GM19025 (cell line): Measurements from ENCODE around the gene EPHB2.
"Not testable (repeated sequence)": the region's sequence is repeated elsewhere in the genome, so short reads cannot be mapped to it uniquely, and the experiment has no call there.

Experiments used
- ATAC-seq: cut with Tn5 transposase; IDR thresholded peaks from one replicate; pipeline ENCODE4 v1.9.1; 2021; ENCODE audit warnings: mild to moderate bottlenecking, low read depth, moderate library complexity; ENCODE audit not compliant: unreplicated experiment

The EPHB2 gene

DNA sequence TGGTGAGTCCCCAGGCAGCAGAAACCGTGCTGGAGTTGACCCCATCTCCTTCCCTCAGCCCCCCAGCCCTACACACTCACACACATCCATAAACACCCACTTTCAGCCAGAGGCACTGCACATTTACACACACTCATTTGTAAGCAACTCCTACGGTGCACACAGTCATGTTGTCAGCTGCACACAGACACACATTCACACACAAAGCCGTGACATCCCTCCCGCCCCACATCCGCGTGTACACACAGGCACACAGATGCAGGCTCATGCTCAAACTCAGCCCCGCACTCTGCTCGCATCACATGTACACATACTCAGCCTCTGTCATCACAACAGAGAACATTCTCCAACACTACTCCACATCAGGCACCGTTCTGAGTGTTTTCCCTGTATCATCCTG, 214.5 kb downstream of the EPHB2 start:
- no peak for ATAC-seq

DNA sequence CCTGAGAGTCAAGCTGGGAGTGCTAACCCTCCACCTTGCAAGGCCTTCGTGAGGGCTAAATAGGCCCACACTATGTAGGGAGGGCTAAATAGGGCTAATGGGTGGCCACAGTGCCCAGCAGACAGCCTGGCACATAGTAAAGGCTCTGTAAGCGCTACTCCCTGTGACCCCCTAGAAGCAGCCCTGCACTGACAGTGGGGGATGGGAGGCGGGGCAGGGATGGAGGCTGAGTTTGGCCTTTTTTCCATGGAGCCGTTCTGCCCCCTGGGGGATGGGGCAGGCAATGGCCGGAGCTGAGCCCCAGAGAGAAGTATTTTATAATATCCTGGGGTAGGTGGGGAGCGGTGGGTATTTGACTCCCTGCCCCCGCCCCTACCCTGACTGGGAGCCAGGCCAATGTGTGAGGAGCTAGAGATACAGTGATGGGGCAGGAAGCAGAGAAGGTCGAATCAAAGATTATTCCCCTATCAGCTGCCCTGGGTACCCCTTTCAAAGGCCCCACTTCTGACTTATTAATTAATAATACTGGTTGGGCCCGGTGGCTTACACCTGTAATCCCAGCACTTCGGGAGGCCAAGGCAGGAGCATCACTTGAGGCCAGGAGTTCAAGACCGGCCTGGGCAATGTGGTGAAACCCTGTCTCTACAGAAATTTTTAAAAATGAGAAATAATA, 219.7 kb downstream of the EPHB2 start:
- ATAC-seq = no peak

DNA sequence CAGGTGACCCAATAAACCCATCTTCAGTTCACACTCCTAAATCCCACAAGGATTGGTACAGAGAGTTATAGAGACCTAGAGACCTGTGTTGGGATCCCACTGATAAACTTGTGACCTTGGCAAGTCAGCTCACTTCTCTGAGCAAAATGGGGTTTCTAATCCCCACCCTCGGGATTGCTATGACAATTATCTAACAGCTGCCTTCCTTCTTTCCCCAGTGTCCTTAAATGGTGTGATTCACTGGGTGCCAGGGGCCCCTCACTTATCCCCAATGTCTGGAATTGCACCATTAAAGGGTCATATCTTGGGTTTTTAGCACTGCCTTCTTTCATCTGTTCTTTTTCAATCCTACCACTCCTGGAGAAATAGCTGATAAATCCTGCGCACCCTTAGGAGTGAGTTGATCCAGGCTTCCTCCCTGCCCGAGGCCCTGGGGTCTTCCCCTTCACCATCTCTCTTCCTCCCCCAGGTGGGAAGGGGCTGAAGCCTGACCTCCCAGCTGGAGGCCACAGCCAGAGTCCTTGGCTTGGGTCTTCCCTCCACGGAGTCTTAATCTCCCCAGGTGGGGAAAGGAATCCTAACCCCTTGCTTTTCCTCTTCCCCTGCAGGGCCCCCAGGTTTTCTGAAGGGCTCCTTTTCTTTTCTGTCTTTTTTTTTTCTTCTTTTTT, 222.3 kb downstream of the EPHB2 start:
- ATAC-seq = no peak

DNA sequence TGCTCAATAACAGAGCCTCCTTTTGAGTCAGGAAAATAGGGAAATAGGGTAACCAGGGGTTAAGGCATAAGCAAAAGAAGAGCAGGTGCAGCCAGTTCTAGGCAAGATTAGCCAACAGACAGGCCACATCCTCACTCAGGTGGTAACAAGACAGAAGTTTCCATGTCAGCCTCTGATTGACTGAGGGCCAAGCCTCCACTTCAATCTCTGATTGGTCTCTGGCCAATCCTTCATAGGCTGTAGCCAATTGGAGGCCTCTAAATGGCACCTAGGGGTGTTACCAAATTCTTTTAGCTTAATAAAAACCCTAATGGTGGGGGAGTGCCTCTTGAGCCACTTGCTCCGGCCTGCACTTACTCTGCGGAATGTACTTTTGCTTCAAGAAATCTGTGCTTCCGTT, 224.8 kb downstream of the EPHB2 start:
- ATAC-seq = no peak

DNA sequence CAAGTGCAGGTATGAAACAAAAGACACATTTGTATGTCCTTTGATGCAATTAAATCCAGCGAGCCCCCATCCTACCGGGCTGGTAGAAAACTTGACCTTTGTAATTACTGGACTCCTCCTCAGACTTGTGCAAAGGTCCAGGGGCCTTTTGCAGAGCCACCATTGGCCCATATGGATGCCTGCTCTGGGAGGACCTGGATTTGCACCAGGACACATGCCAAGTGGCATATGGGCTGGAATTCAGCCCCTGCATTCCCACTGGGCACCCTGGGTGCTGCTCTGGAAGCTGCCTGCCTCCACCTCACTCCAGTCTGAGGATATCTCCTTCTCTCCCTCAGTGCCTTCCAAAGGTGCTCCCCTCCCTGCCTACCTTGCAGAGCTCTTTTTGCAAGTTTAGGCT, 226.0 kb downstream of the EPHB2 start:
- ATAC-seq = no peak

DNA sequence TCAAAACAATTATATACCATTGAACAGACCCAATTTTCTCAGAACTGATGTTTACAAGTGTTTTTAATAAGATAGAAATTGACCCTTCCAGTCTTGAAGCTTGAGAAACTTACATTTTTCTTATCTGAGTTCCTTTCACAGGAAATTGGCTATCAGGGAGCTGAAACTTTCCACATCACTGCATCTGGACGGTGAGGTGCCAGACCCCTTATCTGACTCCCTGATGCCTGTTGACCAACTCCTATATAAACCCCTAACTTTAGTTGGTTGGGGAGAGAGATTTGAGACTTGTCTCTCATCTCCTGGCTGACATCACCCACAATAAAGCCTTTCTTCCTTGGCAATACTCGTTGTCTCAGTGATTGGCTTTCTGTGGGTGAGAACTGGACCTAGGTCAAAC, 230.6 kb downstream of the EPHB2 start:
- no peak for ATAC-seq

DNA sequence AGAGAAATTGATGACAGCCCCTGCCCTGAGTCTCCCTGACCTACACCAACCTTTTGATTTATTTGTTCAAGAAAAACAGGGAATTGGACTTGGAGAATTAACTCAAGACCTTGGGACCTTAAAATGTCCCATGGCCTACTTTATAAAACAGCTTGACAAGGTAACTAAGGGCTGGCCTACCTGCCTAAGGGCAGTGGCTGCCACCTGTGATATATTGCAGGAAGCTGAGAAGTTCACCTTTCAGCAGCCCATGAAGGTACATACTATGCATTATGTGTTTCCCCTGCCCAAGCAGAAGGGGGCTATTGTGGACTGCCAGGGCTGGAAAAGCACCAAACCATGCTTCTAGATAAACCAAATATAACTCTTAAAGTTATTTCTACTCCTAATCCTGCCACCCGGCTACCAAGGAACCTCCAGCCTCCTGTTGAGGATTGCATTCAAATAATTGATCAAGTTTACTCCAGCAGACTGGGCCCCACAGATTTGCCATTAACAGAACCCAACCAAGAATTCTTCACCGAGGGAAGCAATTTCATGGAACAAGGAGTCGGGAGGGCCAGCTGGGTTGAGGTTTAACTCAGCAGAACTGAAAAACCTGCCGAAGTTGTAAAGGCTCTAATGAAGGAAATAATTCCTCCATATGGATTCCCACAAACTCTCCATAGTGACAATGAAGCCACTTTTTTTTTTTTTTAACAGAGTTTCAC, 233.9 kb downstream of the EPHB2 start:
- no peak for ATAC-seq

DNA sequence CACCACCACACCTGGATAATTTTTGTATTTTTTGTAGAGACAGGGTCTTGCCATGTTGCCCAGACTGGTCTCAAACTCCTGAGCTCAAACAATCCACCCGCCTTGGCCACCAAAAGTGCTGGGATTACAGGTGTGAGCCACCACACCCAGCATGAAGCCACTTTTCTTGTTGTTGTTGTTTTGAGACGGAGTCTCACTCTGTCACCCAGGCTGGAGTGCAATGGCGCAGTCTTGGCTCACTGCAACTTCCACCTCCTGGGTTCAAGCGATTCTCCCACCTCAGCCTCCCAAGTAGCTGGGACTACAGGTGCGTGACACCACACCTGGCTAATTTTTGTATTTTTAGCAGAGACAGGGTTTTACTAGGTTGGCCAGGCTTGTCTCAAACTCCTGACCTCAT, 234.5 kb downstream of the EPHB2 start:
- ATAC-seq = not testable (repeated sequence)

DNA sequence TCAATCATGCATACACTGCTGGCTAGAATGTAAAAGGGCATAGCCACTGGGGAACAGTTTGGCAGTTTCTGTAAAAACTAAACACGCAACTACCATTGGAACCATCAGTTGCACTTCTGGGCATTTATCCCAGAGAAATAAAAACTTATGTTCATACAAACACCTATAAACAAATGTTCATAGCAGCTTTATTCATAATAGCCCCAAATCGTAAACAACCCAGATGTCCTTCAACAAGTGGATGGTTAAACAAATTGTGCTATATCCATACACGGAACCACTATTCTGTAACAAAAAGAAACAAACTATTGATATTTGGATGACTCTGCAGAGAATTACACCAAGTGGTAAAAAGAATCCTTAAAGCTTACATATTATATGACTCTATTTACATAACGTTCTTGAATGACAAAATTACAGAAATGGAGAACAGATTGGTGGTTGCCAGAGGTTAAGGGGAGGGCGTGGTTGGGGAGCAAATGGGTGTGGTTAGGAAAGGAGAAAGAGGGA, 239.2 kb downstream of the EPHB2 start:
- no peak for ATAC-seq

DNA sequence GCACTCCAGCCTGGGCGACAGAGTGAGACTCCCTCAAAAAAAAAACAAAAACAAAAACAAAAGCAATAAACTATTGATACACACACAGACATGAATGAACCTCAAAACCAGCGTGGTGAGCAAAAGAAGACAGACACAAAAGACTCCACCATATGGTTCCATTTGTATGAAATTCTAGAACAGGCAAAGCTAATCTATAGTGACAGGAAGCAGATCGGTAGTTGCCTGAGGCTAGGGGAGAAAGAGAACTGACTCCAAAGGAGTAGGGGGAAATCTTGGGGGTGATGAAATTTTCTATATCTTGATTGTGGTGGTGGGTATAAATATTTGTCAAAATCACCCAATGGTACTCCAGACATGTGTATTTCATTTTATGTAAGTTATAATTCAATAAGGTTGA, 241.2 kb downstream of the EPHB2 start:
- no peak for ATAC-seq

DNA sequence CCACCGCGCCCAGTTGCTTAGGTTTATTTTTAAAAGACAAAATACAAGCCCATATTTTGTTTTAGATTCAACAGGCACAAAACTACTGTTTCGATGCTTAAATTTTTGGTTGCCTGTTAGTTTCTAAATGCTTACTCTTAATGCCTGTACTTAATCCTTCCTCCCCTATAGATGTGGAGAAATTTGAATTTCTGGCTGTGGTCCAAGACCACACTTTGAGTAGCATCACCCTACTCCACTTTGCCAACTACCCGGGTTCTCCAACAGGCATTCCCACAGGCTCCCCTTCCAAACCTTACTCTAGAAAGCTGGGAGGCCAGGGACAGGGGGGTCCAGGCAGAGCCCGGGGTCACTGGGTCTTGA, 242.0 kb downstream of the EPHB2 start:
- no peak for ATAC-seq

DNA sequence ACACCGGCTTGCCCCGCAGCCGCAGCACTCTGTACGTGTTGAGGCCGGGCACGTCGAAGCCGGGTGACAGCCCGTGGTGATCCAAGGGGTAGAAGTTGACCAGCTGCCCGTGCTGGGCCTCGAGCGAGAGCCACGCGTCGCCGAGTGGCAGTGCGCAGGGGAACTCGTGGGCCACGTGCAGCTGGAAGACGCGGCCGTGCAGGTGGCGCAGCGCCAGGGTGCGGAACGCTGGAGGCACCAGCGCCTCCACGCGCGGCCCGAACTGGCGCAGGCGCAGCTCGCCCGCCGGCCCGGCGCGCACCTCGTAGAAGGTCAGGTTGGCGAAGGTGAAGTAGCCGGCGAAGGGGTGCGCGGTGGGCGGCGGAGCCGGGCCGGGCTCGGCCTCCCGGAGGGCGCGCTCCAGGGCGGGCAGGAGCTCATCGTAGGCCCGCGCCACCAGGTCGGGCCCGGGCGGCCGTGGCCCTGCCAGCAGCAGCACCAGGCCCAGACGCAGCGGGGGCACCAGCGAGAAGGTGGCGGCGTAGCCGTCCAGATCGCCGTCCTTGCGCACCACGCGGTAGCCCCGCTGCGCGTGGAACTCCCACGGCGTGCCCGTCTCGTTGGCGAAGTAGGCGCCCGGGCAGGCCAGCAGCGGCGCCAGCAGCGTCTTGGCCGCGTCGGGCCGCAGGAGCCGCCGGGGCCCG, 242.6 kb downstream of the EPHB2 start:
- no peak for ATAC-seq

DNA sequence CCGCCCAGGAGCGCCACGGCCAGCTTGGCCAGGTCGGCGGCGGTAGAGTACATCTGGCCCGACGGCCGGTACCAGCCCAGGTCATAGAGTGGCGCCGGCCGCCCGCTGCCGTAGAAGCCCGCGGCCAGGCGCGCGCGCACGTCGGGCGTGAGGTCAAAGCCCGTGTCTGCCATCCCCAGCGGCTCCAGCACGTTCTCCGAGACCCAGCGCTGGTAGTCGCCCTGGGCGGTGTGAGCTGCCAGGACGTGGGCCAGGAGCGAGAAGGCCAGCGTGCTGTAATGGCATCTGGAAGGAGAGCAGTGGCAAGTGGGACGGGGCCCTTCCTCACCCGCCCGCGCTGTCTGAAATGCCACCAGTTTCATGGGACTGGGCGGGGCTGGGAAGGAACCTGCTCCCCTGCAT, 243.1 kb downstream of the EPHB2 start:
- ATAC-seq = no peak

DNA sequence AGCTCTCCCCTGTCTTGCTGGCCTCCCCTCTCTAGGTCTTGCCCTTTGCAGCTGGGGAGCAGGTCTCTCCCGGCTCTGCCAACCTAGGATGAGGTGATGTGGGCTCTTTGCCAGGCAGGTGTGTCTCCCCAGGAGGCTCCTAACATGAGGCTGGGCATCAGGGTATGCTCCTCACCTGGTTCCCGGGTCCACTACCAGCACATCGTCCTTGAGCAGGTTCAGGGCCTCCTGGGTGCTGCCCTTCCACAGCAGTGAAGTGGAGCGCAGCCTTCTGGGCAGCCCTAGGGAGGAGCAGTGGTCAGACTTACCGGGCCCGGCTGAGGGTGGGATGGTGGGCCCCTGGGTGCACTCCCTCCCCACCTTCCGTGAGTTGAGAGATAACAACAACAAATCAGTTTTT, 244.5 kb downstream of the EPHB2 start:
- ATAC-seq = no peak

DNA sequence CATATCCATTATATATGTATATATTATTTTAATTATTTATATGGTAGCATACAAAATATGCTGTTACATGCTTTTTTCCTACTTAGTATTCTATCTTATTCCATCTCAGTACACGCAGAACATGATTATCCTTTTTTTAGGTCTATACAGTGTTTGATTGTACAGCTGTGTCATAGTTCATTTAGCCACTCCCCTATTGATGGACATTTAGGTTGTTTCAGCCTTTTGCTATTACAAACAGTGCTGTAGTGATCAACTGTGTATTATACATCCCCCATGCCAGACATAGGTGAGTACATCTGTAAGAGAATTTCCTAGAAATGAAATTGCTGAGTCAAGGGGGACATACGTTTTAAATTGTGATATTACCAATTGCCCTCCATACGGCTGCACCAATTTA, 246.4 kb downstream of the EPHB2 start:
- no peak for ATAC-seq

DNA sequence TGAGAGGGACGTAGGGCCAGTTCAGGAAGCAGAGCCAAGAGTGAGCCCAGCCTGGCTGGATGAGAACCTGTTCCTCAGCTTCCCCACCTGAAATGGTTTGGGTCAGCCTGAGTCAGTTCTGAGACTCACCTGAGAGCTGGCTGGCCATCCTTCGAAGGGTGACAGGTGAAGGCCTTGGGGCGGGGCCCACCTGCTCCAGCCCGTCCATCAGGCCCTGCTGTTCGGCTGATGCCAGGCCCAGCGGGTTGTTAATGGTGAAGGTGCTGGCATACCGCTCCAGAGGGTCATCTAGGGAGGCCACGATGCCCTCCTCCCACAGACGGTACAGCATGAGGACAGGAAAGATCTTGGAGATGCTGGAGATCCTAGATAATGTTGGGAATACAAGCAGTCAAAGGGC, 247.9 kb downstream of the EPHB2 start:
- no peak for ATAC-seq

DNA sequence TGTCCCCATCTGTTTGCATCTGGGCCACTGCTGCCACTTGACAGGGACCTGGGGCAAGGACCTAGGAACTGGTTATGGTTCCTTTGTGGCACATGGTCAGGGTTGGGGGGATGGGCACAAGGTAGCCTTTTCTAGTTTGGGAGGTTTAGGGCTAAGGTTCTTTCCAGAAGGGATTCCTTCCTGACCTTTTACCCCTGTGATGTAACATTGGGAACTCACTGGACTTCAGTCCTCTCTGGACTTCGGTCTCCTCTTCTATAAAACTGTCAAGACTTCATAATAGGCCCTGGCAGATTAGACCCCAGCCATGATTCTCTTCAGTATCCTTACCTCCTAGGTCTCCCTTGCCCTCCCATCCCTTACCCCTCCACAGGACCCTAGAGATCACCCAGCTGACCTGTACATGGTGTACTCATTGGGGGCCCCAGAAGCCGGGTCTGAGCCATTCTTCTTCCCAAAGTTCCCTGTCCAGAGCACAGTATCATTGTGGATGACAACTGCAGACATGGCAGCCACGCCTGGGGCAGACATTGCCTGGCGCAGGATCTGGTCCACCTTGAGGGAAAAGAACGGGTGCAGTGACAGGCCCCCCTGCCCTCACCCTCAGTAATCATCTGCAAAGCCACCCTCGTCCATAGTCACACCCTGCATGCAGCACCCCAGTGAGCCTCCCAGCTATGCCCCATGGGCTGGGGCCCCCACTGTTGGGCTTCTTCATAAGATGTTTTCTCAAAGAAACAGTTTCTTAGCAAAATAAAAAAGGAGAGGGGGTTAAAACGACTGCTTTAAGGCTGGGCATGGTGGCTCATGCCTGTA, 249.1 kb downstream of the EPHB2 start:
- ATAC-seq = no peak

DNA sequence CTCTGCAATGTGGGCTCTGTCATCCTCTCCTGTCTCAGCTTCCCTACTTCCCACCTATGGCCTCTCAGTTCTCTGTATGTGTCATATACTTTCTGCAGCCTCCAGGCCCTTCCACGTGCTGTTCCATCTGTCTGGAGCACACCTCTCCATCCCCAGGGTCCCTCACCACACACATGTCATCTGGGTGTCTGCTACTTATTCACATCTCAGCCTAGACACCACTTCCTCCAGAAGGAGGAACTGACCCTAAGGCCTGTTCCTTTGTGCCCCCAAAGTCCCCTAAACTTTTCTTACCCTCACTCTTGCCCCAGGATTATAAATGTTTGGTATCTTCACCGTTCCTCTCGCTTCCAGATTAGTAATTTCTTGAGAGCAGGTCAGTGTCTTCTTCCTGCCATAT, 251.9 kb downstream of the EPHB2 start:
- no peak for ATAC-seq

DNA sequence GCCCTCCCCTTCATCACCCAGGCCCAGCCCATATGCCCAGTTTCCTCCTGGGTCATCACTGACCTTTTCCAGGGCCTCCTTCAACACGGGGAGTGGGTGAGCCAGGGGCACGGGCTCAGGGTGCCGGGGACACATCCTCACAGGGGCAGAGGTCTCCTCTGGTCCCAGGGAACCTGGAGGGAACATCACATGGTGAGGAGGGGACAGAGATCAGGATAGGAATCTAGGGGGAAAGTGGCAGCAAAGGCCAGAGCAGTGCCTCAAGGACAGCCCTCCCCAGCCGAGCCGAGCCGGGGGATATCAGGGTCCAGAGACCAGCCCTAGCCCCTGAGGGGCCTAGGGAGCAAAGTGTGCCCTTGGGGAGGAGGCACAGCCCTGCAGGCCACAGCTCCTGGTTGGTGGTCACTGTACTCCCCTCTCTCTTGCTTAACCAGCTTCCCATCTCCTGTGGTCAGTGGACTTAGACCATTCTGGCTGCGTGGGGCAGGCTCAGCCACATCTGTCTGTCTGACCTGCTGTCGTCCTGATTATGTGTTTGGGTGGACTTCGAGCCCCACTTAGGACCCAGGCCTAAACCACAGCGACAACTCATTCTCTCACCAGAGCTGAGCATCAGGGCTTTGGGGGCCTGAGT, 252.5 kb downstream of the EPHB2 start:
- no peak for ATAC-seq

DNA sequence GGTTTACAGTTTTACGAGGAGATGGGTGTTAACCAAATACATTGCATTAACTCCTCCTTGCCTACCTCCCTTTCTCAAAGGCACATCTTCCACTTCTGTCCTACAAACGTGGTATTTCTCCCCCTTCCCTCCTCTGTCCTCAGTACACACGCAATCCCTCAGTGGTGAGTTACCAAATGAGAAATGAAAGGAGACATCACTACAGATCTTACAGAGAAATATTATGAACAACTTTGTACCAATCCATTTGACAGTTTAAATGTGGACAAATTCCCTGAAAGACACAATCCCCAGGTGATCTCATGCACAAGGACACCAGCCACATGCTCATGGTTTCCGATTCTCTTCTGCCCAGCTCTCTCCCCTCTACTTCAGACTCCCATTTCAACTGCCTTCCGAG, 255.7 kb downstream of the EPHB2 start:
- ATAC-seq = no peak
